RKO (cell line): ENCODE data around the gene RASSF7.

Experiments
- DNase-seq: peaks from one replicate; pipeline ENCODE4 v3.0.0-alpha.2; 2016; ENCODE audit warnings: low spot score

The RASSF7 gene

GRCh38 chr11:532986-533585 is 27.7 kb upstream of the RASSF7 start:
- DNase-seq = no peak

DNA sequence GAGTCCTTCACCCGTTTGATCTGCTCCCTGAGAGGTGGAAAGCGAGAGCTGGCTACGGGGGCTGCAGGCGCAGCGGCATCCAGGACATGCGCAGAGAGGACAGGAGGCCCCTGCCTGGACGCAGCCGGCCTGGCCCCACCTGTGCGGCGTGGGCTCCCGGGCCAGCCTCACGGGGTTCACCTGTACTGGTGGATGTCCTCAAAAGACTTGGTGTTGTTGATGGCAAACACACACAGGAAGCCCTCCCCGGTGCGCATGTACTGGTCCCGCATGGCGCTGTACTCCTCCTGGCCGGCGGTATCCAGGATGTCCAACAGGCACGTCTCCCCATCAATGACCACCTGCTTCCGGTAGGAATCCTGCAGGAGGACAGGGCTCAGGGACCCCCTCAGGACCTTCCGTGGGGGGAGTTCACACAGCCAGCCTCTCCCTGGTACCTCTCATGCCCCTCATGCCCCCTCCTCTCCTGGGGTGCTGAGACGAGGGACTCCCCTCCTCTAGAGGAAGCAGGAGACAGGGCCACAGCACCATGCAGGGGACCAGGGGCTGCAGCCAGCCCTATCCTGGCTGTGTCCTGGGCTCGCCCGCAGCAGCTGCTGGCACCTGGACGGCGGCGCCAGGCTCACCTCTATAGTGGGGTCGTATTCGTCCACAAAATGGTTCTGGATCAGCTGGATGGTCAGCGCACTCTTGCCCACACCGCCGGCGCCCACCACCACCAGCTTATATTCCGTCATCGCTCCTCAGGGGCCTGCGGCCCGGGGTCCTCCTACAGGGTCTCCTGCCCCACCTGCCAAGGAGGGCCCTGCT is 27.0 kb upstream of the RASSF7 start:
- DNase-seq = no peak

DNA sequence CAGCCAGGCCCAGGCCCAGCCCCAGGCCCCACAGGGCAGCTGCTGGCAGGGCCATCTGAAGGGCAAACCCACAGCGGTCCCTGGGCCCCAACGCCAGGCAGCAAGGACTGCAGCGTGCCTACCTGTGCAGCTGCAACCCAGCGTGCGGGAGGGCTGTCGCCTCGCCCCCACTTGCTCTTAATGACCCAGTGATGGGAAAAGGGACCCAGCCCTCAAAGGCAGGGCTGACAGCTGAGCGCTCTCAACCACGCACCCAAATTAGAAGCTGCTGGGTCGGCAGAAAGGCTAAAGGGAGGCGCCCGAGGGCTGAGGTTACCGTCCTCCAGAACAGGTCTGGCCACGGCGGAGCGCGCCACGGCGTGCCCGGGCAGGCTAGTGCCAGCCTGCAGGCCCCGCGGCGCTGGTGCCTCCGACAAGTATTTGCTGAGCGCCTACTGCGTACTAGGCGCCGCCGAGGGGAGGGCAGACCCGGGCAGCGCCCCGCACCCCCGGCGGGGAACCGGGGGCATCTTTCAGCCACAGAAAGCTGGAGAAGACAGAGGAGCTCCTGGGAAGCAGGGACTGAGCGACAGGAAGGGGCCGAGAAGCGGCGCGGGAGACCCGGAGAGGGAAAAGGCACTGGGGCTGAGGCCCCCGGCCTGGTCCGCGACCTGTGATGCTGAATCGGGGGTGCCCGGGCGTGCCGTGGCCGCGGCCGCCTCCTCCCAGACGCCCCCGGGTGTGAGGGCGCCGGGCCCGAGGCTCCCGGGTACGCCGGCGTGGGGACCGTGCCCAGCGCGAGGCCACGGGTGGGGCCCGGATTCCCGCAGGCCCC is 26.2 kb upstream of the RASSF7 start:
- DNase-seq = peak; percentile 37

DNA sequence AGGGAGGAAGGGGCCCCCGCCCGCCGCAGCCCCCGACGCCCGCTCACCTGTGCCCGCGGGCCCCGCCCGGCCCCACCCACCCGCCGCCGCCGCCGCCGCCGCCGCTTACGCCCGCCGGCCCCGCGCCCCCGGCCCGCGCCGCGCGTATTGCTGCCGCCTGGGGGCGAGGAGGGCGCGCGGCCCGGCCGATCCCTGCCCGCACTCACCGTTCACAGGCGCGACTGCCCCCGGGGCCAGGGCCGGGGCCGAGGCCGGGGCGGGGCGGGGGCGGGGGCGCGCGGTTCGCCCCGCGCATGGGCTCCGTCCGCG is 25.6 kb upstream of the RASSF7 start:
- DNase-seq = no peak

DNA sequence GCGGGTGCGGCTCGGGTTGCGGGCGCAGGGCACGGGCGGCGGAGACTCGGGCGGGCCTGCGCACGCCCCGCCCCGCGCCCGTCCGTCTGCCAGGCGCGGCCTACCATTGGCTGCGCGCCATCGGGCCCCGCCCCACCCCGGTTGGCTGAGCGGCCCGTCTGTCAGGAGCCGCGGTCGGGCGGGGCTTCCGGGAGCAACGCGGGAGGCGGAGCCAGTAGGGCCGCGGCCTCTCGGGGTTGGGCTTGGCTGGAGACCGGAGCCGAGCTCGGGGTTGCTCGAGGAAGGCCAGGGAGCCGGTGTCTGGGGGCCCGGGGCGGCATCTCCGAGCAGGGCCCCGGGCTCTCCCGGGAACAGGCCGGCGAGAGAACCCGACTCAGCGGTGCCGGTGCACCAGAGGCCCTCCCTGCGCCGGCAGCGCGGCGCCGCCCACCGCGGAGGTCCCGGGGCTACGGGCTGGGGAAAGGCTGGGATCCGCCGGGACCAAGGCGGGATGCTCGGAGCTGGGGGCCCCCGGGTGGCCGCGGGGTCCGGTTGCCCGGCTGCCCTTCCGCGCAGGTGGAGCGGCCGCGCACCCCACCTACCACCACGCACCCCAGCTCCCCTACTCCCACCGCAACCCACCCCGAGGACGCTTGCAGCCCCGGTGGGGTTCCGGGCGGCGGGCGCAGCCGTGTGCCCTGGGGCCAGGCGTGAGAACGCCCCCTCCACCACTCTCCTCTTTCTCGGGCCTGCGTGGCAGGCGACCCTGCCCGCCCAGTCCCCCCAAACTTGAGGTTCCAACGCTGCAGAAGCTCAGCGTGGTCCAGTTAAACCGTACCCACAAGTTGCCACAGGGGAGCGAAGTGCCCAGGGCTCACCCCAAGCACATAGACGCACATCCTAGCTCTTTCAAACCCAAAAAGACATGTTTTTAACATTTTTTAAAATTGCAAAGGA is 25.0 kb upstream of the RASSF7 start, which contains the start of gene HRAS:
Gene HRAS (minus strand): TSS at position 58 of the 936 bp plus-strand sequence.
- DNase-seq = peak; percentile 93

- DNase-seq = peak; percentile 92
Measured at GRCh38 chr11:536841-537621, 23.7 kb upstream of the RASSF7 start, which contains the start of gene LRRC56. TSS of gene LRRC56 (plus strand) at chr11:537527. CDS start at chr11:540685, 3,158 bp downstream.

GRCh38 chr11:537622-538430 is 22.9 kb upstream of the RASSF7 start:
- DNase-seq = no peak

DNA sequence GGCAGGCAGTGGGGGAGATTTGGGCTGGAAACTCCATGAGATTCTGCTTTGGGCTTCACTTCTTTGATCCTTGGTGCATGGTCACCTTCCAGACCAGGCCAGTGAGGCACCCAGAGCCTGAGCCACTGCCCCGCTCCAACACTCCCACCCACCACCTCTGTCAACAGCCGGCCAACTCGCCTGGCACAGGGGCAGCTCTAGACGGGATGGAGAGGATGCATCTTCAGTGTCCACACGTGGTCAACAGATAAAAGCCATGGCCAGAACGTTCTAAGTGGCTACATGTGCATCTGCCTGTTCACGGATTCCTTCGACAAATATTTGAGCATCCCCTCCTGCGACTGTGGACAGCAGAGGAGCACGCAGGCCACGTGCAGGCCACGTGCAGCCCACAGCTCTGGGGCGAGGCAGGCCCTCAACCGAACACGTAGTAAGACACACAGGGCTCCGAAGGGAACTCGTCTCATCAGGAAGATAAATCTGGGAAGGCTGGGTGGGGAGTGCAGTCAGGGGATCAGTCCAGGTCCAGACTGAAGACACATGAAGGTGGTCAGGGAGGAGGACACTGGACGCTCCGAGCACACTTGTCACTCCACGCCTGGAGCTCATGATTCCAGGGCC is 22.2 kb upstream of the RASSF7 start:
- DNase-seq = no peak

GRCh38 chr11:539971-540481 is 20.7 kb upstream of the RASSF7 start:
- no peak for DNase-seq

DNA sequence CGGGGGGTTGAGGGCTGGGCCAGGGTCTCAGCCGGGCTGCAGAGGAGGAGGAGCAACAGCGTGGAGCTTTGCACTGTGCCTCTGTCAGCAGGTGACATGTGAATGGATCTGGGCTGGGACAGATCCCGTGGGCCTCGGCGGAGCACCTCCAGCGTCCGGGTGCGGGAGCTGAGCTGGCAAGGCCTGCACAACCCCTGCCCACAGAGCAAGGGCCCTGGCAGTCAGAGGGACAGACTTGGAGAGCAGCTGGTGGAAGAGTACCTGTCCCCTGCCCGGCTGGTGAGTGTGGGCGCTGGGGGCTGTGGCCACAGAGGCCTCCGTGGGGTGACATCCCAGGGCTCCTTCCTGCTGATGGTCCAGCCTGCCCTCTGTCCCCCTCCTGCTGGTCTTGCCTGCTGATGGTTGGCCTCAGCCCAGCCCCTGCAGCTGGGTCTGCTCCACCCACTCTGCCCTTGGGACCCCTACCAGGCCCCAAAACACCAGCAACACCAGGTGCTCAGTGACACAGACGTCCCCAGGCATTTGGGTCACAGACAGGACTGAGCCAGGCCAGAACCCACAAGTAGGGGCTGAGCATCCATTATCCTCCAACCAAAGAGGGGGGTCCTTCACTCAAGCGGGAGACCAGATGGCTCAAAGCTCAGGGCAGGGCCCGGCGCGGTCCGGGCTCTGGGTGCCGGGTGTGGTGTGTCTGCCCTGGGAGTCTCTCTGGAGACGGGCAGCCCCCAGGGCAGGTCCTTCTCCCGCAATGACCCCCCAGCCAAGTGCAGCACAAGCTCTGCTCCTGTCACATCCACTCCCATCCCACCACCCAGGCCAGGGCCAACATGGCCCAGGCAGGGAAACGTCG is 20.0 kb upstream of the RASSF7 start:
- DNase-seq = no peak

- DNase-seq = no peak
Measured at GRCh38 chr11:541433-541885, 19.3 kb upstream of the RASSF7 start.

DNA sequence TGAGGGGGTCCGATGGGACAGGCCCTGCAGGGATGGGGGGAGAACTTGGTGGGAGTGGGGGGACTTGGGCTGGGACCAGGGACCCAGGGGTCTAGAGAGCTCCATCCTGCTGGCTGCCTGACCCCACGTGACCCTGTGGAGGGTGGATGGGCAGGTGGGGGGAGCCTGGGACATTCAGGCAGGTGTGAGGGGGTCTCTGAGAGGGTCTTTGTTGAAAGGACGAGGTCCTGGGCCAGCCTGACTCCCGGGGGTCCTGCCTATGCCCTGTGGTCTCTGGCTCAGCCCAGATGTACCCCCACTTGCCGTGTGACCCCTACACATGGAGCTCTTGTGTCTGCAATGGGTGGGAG is 16.0 kb upstream of the RASSF7 start:
- DNase-seq = no peak

DNA sequence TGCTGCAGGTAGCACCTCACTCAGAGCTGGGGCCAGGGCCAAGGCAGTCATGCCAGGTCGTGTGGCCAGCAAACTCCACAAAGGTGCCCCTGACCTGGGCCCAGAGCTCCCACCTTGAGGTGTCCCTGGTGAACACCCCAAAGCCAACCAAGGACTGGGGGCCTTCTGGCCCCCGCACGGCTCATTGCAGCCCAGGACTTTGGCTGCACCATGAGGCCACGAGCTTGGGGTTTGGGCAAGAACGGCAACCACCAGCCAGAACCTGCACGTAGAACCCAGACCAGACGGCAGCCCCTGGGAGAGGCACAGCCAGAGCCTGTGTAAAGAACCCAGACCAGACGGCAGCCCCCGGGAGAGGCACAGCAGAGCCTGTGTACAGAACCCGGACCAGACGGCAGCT is 15.6 kb upstream of the RASSF7 start:
- DNase-seq = no peak

GRCh38 chr11:548700-549603 is 11.8 kb upstream of the RASSF7 start:
- DNase-seq = no peak

GRCh38 chr11:550021-550745 is 10.6 kb upstream of the RASSF7 start:
- no peak for DNase-seq

GRCh38 chr11:550746-551085 is 10.1 kb upstream of the RASSF7 start:
- no peak for DNase-seq

DNA sequence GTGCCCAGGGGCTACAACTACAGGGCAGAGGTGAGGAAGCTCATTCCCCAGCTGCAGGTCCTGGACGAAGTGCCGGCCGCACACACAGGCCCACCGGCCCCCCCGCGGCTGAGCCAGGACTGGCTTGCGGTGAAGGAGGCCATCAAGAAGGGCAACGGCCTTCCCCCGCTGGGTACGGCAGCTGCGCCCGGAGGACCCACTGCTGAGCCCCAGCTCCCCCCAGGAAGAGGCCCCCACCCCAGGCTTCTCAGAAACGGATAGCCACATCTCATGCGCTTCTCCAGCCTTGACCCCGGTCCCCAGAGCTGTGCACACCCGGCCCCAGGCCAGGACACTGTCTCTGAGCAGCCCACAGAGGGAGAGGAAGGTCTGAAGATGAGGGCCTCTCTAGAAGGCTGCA is 9.6 kb upstream of the RASSF7 start:
- DNase-seq = no peak
